Endothelial cell of umbilical vein (primary cell): ENCODE measurements around the gene EPHX1. TPM values are rescaled to one million over a fixed set of nuclear protein-coding genes. Genes with fewer than 3 reads are reported as not detected.

Experiments used
- BruUV-seq: library from RNA; stranded (reverse); fragments of 400-500 nt; replicated peaks from 2 replicates; lab custom pipeline; 2021; lab: Mats Ljungman, UMichigan
- CTCF ChIA-PET: fragments of 300-600, 350-600 bp; sonication (Branson Sonifier 250); formaldehyde crosslinking; loops from one replicate; lab custom pipeline; 2021; ENCODE audit warnings: antibody characterized with exemption, inconsistent platforms; lab: Charles Lee
- POLR2A ChIA-PET: fragments of 300-600, 350-600 bp; sonication (Branson Sonifier 250); formaldehyde crosslinking; loops from one replicate; lab custom pipeline; 2021; ENCODE audit warnings: antibody characterized with exemption, inconsistent platforms; lab: Charles Lee
- DNase-seq: peaks from one replicate; pipeline ENCODE4 v3.0.0-alpha.2; 2011; ENCODE audit warnings: low read depth, low spot score
- FAIRE-seq: peaks from 2 replicates; lab custom pipeline; 2011; peaks lifted over from hg19 to GRCh38; lab: Jason Lieb, UNC
- H2AFZ ChIP-seq: 2 replicates; pipeline ENCODE4 v1.6.0; 2012; ENCODE audit warnings: low read depth, low read length, control low read depth, inconsistent platforms
- H3K27ac ChIP-seq: 2 replicates; pipeline ENCODE4 v1.5.1; 2011; ENCODE audit warnings: low read depth, mild to moderate bottlenecking, control low read depth, low read length, moderate library complexity; ENCODE audit not compliant: insufficient read depth
- H3K27me3 ChIP-seq, 2 experiments: 2 replicates each; pipeline versions ENCODE4 v1.6.0 to v1.6.1; 2011; ENCODE audit warnings: low read length in 2 of 2, mixed read lengths in 1 of 2; ENCODE audit not compliant: control insufficient read depth in 2 of 2, insufficient read depth in 2 of 2
- H3K36me3 ChIP-seq, 2 experiments: 2 replicates in 1 of 2; 3 replicates in 1 of 2; pipeline ENCODE4 v1.5.1; 2011; ENCODE audit warnings: low read length in 2 of 2, mild to moderate bottlenecking in 1 of 2, moderate library complexity in 1 of 2; ENCODE audit not compliant: control insufficient read depth in 2 of 2, insufficient read depth in 2 of 2; ENCODE audit errors: extremely low read depth in 1 of 2
- H3K4me1 ChIP-seq: 3 replicates; pipeline ENCODE4 v1.5.1; 2011; ENCODE audit warnings: mild to moderate bottlenecking, low read length; ENCODE audit not compliant: control insufficient read depth, insufficient read depth; ENCODE audit errors: extremely low read depth
- H3K4me2 ChIP-seq: 2 replicates; pipeline ENCODE4 v1.6.1; 2011; ENCODE audit warnings: low read length, control low read depth, mixed read lengths; ENCODE audit not compliant: insufficient read depth
- H3K4me3 ChIP-seq, 3 experiments: fragments of 200-600 bp in 1 of 3; sonication (generic), shearing (Covaris generic) in 1 of 3; replicated peaks in 1 of 3; 2 replicates each; pipeline ENCODE4 v1.5.1; 2011 to 2016; ENCODE audit warnings: control low read depth in 3 of 3, low read length in 3 of 3, mild to moderate bottlenecking in 2 of 3, inconsistent platforms in 1 of 3, low read depth in 1 of 3, moderate library complexity in 1 of 3; ENCODE audit not compliant: insufficient read depth in 1 of 3
- H3K79me2 ChIP-seq: 2 replicates; pipeline ENCODE4 v1.6.0; 2012; ENCODE audit warnings: low read length, inconsistent platforms; ENCODE audit not compliant: control insufficient read depth, insufficient read depth
- H3K9ac ChIP-seq: replicated peaks from 2 replicates; pipeline ENCODE3; 2011; ENCODE audit warnings: low read length, control low read depth; ENCODE audit not compliant: insufficient read depth; ENCODE audit errors: extremely low read depth
- H3K9me1 ChIP-seq: replicated peaks from 3 replicates; pipeline ENCODE4 v1.6.0; 2011; ENCODE audit warnings: mild to moderate bottlenecking, low read length; ENCODE audit not compliant: control insufficient read depth, insufficient read depth; ENCODE audit errors: extremely low read depth
- H3K9me3 ChIP-seq: replicated peaks from 2 replicates; pipeline ENCODE4 v1.5.1; 2012; ENCODE audit warnings: low read length, inconsistent platforms; ENCODE audit not compliant: control insufficient read depth, insufficient read depth
- H4K20me1 ChIP-seq: replicated peaks from 2 replicates; pipeline ENCODE3; 2011; ENCODE audit warnings: mild to moderate bottlenecking, low read length; ENCODE audit not compliant: control insufficient read depth, insufficient read depth; ENCODE audit errors: extremely low read depth
- CTCF ChIP-seq, 2 donors: IDR thresholded peaks; 1 replicate in 1 of 2; 2 replicates in 1 of 2; pipeline ENCODE4 v1.5.1; 2011; ENCODE audit warnings: low read length in 2 of 2, mild to moderate bottlenecking in 2 of 2, moderate library complexity in 2 of 2, control low read depth in 1 of 2, inconsistent platforms in 1 of 2, low read depth in 1 of 2; ENCODE audit not compliant: insufficient read depth in 1 of 2; ENCODE audit errors: extremely low read depth in 1 of 2
- EZH2 ChIP-seq: IDR thresholded peaks from 2 replicates; pipeline ENCODE4 v1.6.1; 2012; ENCODE audit warnings: borderline replicate concordance, low read depth, mild to moderate bottlenecking, moderate library complexity, low read length, inconsistent platforms; ENCODE audit not compliant: severe bottlenecking
- FOS ChIP-seq: IDR thresholded peaks from 2 replicates; pipeline ENCODE4 v1.6.1; 2011; ENCODE audit warnings: mild to moderate bottlenecking, low read length, moderate library complexity, borderline replicate concordance; ENCODE audit not compliant: insufficient read depth
- GATA2 ChIP-seq: IDR thresholded peaks from 2 replicates; pipeline ENCODE4 v1.7.0; 2011; ENCODE audit warnings: low read depth, mild to moderate bottlenecking, moderate library complexity, mixed read lengths, low read length; ENCODE audit not compliant: insufficient read length, insufficient read depth
- JUN ChIP-seq: IDR thresholded peaks from 2 replicates; pipeline ENCODE4 v1.6.1; 2011; ENCODE audit warnings: borderline replicate concordance, low read depth; ENCODE audit not compliant: insufficient read length, insufficient read depth
- MAX ChIP-seq: IDR thresholded peaks from 2 replicates; pipeline ENCODE4 v1.6.1; 2011; ENCODE audit not compliant: insufficient read depth, insufficient read length
- MYC ChIP-seq: IDR thresholded peaks from one replicate; pipeline ENCODE4 v1.6.1; 2011; ENCODE audit warnings: mild to moderate bottlenecking, low read depth, low read length
- POLR2A ChIP-seq: IDR thresholded peaks from 2 replicates; pipeline ENCODE4 v1.6.1; 2012; ENCODE audit warnings: low read depth, mild to moderate bottlenecking, control low read depth, low read length
- POLR2AphosphoS5 ChIP-seq: IDR thresholded peaks from 2 replicates; pipeline ENCODE4 v1.6.1; 2012; ENCODE audit warnings: low read depth, mild to moderate bottlenecking, control low read depth, low read length, moderate library complexity; ENCODE audit not compliant: insufficient read depth
- dilution Hi-C: fragments of 300-500 bp; cut with MboI; formaldehyde crosslinking; loops from one replicate; pipeline ENCODE4 v1.15.0; 2019; ENCODE audit warnings: low sequenced_read_pairs; ENCODE audit not compliant: extremely low pct_ligation_motif_present
- intact Hi-C: fragments of 100-400 bp; cut with micrococcal nuclease; formaldehyde crosslinking; loops from one replicate; pipeline ENCODE4 v1.10.0; 2022
- polyA plus RNA-seq, 4 experiments: library from polyadenylated mRNA; depleted of rRNA in 3 of 4; stranded (reverse) in 3 of 4; unstranded in 1 of 4; fragments of >200 nt; gene quantifications; 2 replicates each; pipeline versions ENCODE4 v1.2.1 to v1.2.3, GENCODE V29; 2011 to 2012; ENCODE audit warnings: missing spikeins in 1 of 4
- total RNA-seq: library from RNA; stranded (reverse); gene quantifications from 2 replicates; pipeline ENCODE4 v1.2.3, GENCODE V29; 2021

The EPHX1 gene
- total and polyA plus RNA-seq, 2 donors (not counting 3 experiments of a cell fraction or from before 2014, with no cell fraction given) = 23.7 to 25.2 TPM

GRCh38 chr1:225881081-225881958 lies 71.4 kb downstream of the EPHX1 start:
- peak; percentile 83 for FAIRE-seq
- H3K4me1 ChIP-seq = peaks cover 14% of the 10 kb centered on the region
- H3K27me3 ChIP-seq = no peaks in the 10 kb centered on the region
- H3K79me2 ChIP-seq = no peaks in the 10 kb centered on the region
- H2AFZ ChIP-seq = peak overlapping the region; percentile 96
- no peaks in the 10 kb centered on the region for H3K36me3 ChIP-seq
- peak overlapping the region; percentile 81 for H3K4me2 ChIP-seq
- no TSS peak for BruUV-seq
- DNase-seq = peak; percentile 19
- no peaks in the 10 kb centered on the region for H3K9me1 ChIP-seq
- peak overlapping the region; percentile 38 for H3K27ac ChIP-seq
- dilution Hi-C loops = no loop called here
- no peaks in the 10 kb centered on the region for H3K9me3 ChIP-seq
- no peak for TF ChIP-seq MAX
- no peak for TF ChIP-seq FOS
- POLR2A ChIA-PET = interaction anchor here (1.0 to 1.3 kb wide), 2 partner anchors 104 to 373 kb away, joined by 3 to 4 read pairs; partner anchors contain the start of gene SRP9
- no peaks in the 10 kb centered on the region for H4K20me1 ChIP-seq
- H3K4me3 ChIP-seq = peak overlapping the region; percentile 70 to 91 (median 81)
- intact Hi-C loops = no loop called here
- CTCF ChIA-PET = interaction anchor here (0.6 to 4.7 kb wide), 12 partner anchors 8 to 407 kb away, joined by 3 to 40 read pairs (median 4); partner anchors contain the start of genes EPHX1, LEFTY1 and SRP9
- H3K9ac ChIP-seq = peak overlapping the region; percentile 74

GRCh38 chr1:225881959-225882693 lies 72.2 kb downstream of the EPHX1 start, which contains the start of gene TMEM63A:
Gene TMEM63A, minus strand, starts transcription at chr1:225882380. Its CDS starts 4,800 bp downstream, at chr1:225877580.
- Histone ChIP-seq H3K4me2 (peak within 1 kb of the TSS; percentile 81), H3K9ac (peak within 1 kb of the TSS; percentile 74), H3K79me2 (no peaks in the 10 kb centered on the region), H3K27ac (peak within 1 kb of the TSS; percentile 38), H3K4me1 (peaks cover 14% of the 10 kb centered on the region), H4K20me1 (no peaks in the 10 kb centered on the region), H3K36me3 (no peaks in the 10 kb centered on the region), H3K9me3 (no peaks in the 10 kb centered on the region), H2AFZ (peak within 1 kb of the TSS; percentile 96), H3K9me1 (no peaks in the 10 kb centered on the region), H3K27me3 (no peaks in the 10 kb centered on the region), H3K4me3 (peak within 1 kb of the TSS; percentile 70 to 91 (median 81))
- TF ChIP-seq MYC (no peak), CTCF (IDR thresholded peaks at IDR 0.05; ENCODE audit: extremely low read depth in 1 of 2, insufficient read depth in 1 of 2, low read depth in 1 of 2, low read length in 2 of 2) (peak; percentile 16 to 37), FOS (no peak), POLR2AphosphoS5 (peak; percentile 75), JUN (no peak), POLR2A (no peak), MAX (no peak), GATA2 (no peak), EZH2 (no peak)
- CTCF ChIA-PET = interaction anchor here (0.8 to 4.7 kb wide), 18 partner anchors 8 to 407 kb away, joined by 3 to 40 read pairs (median 5); partner anchors contain the start of genes EPHX1, PYCR2 and SRP9
- dilution Hi-C loops = no loop called here
- DNase-seq (peak; percentile 86), FAIRE-seq (peak; percentile 64)
- BruUV-seq = no TSS peak
- POLR2A ChIA-PET = interaction anchor here (1.1 to 1.5 kb wide), 2 partner anchors 43 to 105 kb away, joined by 3 to 4 read pairs; partner anchors contain the start of gene SRP9
- intact Hi-C loops = loop anchor here (1.0 to 2.0 kb wide), 4 partner anchors 29 to 407 kb away; partner anchors contain the start of genes EPHX1 and PYCR2
